ENCODE results near the gene TRPV6. TPM values are rescaled to one million over a fixed set of nuclear protein-coding genes. Genes with fewer than 3 reads are reported as not detected.

The TRPV6 gene
- polyA plus RNA-seq, 3 donors, result 0.44 TPM; not detected in 2

DNA sequence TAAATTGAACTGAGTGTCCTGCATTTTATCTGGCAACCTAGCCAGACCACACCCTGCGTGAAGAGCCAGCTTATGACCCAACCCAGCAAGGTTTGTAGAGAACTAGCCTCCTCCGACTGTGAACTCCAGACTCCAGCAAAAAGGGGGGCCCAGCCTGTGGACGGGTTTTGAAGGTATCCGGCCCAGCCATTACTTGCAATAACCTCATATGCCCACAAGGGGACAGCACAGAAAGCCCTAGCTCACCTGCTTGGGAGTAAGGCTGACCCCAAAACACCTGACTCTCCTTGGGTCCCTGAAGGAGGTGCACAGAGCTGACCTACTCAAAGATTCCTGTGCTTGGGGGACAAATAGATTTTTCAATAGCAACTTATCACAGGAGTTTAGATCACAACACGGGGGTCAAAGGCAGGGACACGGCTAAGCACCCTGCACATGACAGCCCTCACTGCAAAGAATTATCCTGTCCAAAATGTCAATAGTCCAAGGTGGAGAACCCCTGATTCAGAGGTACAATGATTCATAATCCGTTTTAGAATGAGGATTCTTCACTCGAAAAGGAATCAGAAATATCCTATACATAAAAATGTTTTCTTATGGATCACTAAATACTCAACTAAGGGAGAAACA lies 4.6 kb downstream of the TRPV6 start:
- H3K27me3 ChIP-seq (ENCODE audit: control insufficient read depth in 2 of 2, insufficient read depth in 2 of 2, low read length in 2 of 2), result no peaks in the 10 kb centered on the region
- no peak overlapping the region for H3K4me3 ChIP-seq (replicated peaks in 1 of 3; ENCODE audit: low read depth in 2 of 3, low read length in 3 of 3)
- H3K27me3 Mint-ChIP-seq (ENCODE audit: low read depth in 3 of 3), result peaks cover 2 to 6% (median 5%) of the 10 kb centered on the region in 3 donors
- no peak overlapping the region for H3K27ac Mint-ChIP-seq
- H3K36me3 Mint-ChIP-seq, result no peaks in the 10 kb centered on the region
- intact Hi-C loops (cut with micrococcal nuclease), result loop anchor here in 1 of 2 donors (10.0 kb wide), 1 partner anchor 124 kb away; no protein-coding TSS in a partner anchor
- H3K4me3 Mint-ChIP-seq, result no peak overlapping the region
- DNase-seq, result peak; percentile 16 to 44 (median 44)
- TF ChIP-seq, protein P1, sequence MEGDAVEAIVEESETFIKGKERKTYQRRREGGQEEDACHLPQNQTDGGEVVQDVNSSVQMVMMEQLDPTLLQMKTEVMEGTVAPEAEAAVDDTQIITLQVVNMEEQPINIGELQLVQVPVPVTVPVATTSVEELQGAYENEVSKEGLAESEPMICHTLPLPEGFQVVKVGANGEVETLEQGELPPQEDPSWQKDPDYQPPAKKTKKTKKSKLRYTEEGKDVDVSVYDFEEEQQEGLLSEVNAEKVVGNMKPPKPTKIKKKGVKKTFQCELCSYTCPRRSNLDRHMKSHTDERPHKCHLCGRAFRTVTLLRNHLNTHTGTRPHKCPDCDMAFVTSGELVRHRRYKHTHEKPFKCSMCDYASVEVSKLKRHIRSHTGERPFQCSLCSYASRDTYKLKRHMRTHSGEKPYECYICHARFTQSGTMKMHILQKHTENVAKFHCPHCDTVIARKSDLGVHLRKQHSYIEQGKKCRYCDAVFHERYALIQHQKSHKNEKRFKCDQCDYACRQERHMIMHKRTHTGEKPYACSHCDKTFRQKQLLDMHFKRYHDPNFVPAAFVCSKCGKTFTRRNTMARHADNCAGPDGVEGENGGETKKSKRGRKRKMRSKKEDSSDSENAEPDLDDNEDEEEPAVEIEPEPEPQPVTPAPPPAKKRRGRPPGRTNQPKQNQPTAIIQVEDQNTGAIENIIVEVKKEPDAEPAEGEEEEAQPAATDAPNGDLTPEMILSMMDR (IDR thresholded peaks at IDR 0.05), result peak; percentile 90
- no peaks in the 10 kb centered on the region for H3K9me3 ChIP-seq (replicated peaks in 1 of 2; ENCODE audit: control insufficient read depth in 1 of 2, insufficient read depth in 1 of 2, low read length in 2 of 2)
- no peaks in the 10 kb centered on the region for H4K20me1 ChIP-seq (ENCODE audit: insufficient read depth, low read length)
- no peak overlapping the region for H3K4me2 ChIP-seq (replicated peaks; ENCODE audit: extremely low read depth, low read length, poor library complexity, severe bottlenecking)
- 22% methylated on average over 5 of the region's 8 CpGs for WGBS (ENCODE audit: insufficient coverage)
- H2AFZ ChIP-seq (ENCODE audit: insufficient read depth, low read depth, low read length, poor library complexity, severe bottlenecking), result no peak overlapping the region
- no peak overlapping the region for H3K9ac ChIP-seq (ENCODE audit: insufficient read depth, low read length, poor library complexity, severe bottlenecking)
- H3K79me2 ChIP-seq (ENCODE audit: insufficient read depth, low read length), result no peaks in the 10 kb centered on the region
- no peaks in the 10 kb centered on the region for H3K4me1 Mint-ChIP-seq
- H3K27ac ChIP-seq (ENCODE audit: low read depth in 1 of 2, low read length in 2 of 2), result no peak overlapping the region
- no peaks in the 10 kb centered on the region for H3K9me3 Mint-ChIP-seq
- no peaks in the 10 kb centered on the region for H3K4me1 ChIP-seq (ENCODE audit: control insufficient read depth in 1 of 2, insufficient read depth in 2 of 2, low read length in 2 of 2)
- H3K36me3 ChIP-seq (replicated peaks in 1 of 2; ENCODE audit: control insufficient read depth in 1 of 2, insufficient read depth in 2 of 2, low read length in 2 of 2), result no peaks in the 10 kb centered on the region

DNA sequence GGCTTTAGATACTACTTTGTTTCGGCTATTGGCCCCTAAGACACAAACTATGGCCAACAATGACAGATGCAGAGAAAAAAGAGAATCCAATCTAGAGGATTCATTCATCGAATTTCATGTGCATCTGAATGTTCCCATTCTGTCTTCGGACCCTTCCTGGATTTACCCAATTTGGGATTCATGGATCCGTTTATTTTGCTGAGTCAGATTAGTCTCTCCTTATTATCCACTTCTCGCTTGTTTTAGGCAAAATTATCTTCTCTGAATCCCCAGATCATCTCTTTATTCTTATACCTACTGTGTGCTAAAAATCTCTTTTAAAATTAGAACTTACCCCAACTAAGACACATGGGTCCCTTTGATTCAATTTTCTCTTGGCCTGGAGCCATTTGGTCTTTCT lies 6.5 kb downstream of the TRPV6 start:
- no peak overlapping the region for H3K9ac ChIP-seq (ENCODE audit: insufficient read depth, low read length, poor library complexity, severe bottlenecking)
- no peaks in the 10 kb centered on the region for H3K9me3 ChIP-seq (replicated peaks in 1 of 2; ENCODE audit: control insufficient read depth in 1 of 2, insufficient read depth in 1 of 2, low read length in 2 of 2)
- no peaks in the 10 kb centered on the region for H3K4me1 Mint-ChIP-seq
- H3K36me3 Mint-ChIP-seq, result no peaks in the 10 kb centered on the region
- H4K20me1 ChIP-seq (ENCODE audit: insufficient read depth, low read length), result no peaks in the 10 kb centered on the region
- H3K4me3 ChIP-seq (replicated peaks in 1 of 3; ENCODE audit: low read depth in 2 of 3, low read length in 3 of 3), result no peak overlapping the region
- no peak overlapping the region for H3K27ac Mint-ChIP-seq
- intact Hi-C loops (cut with micrococcal nuclease), result no loop called here
- no peak overlapping the region for H3K4me3 Mint-ChIP-seq
- H3K4me1 ChIP-seq (ENCODE audit: control insufficient read depth in 1 of 2, insufficient read depth in 2 of 2, low read length in 2 of 2), result no peaks in the 10 kb centered on the region
- no peak overlapping the region for H3K27ac ChIP-seq (ENCODE audit: low read depth in 1 of 2, low read length in 2 of 2)
- 79% methylated on average over 3 of the region's 5 CpGs for WGBS (ENCODE audit: insufficient coverage)
- TF ChIP-seq, protein P1 (IDR thresholded peaks at IDR 0.05), result no peak
- H3K79me2 ChIP-seq (ENCODE audit: insufficient read depth, low read length), result no peaks in the 10 kb centered on the region
- H3K36me3 ChIP-seq (replicated peaks in 1 of 2; ENCODE audit: control insufficient read depth in 1 of 2, insufficient read depth in 2 of 2, low read length in 2 of 2), result no peaks in the 10 kb centered on the region
- peaks cover 0 to 3% (median 0%) of the 10 kb centered on the region in 7 donors for H3K9me3 Mint-ChIP-seq
- no peak for DNase-seq
- no peaks in the 10 kb centered on the region for H3K27me3 ChIP-seq (ENCODE audit: control insufficient read depth in 2 of 2, insufficient read depth in 2 of 2, low read length in 2 of 2)
- H3K4me2 ChIP-seq (replicated peaks; ENCODE audit: extremely low read depth, low read length, poor library complexity, severe bottlenecking), result no peak overlapping the region
- H3K27me3 Mint-ChIP-seq (ENCODE audit: low read depth in 3 of 3), result peaks cover 0 to 9% (median 5%) of the 10 kb centered on the region in 3 donors
- no peak overlapping the region for H2AFZ ChIP-seq (ENCODE audit: insufficient read depth, low read depth, low read length, poor library complexity, severe bottlenecking)

All from CD14-positive monocyte (primary cell).